ENCODE data around the gene PXDN.

The PXDN gene

GRCh38 chr2:1582891-1583341 lies 161.4 kb downstream of the PXDN start:
- Histone ChIP-seq H3K4me2 (ENCODE audit: low read length) (no peak overlapping the region), H3K9ac (ENCODE audit: low read depth, low read length) (no peak overlapping the region), H3K27me3 (ENCODE audit: control insufficient read depth, insufficient read depth, low read length) (peaks cover 12% of the 10 kb centered on the region), H3K4me3 (ENCODE audit: low read length) (no peak overlapping the region), H3K9me3 (replicated peaks; ENCODE audit: low read length) (no peaks in the 10 kb centered on the region), H3K4me1 (ENCODE audit: control insufficient read depth, insufficient read depth, low read length) (peaks cover 31% of the 10 kb centered on the region), H3K36me3 (ENCODE audit: insufficient read depth, low read length) (no peaks in the 10 kb centered on the region)

DNA sequence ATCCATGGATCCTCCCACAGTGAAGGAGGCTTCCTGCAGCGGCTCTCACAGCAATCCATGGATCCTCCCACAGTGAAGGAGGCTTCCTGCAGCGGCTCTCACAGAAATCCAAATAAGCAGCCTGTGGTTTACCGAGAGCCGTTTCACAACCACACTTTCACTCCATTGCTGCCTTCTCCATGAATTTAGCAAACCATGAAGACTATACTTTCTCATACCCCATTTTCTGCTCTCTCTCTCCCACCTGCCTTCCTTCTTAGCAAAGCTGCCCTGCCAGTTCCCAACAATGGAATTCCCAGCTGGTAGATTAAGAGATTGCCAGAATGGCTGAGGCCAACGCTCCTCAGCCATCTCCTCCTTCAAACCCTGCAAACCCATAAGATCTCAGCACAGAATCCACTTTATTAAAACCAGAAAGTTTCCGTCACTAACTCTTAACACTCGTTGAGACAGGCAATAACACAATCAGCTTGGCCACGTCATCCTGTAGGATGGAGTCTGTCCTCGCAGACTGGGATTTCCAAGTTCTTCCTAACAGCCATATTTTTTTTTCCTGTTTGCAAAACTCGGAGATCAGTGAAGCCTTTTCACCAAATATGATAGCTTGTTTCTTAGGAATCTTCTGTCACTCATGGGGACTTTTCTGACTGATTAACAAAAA lies 162.2 kb downstream of the PXDN start:
- Histone ChIP-seq H3K27me3 (ENCODE audit: control insufficient read depth, insufficient read depth, low read length) (peaks cover 12% of the 10 kb centered on the region), H3K4me3 (ENCODE audit: low read length) (no peak overlapping the region), H3K4me2 (ENCODE audit: low read length) (no peak overlapping the region), H3K9me3 (replicated peaks; ENCODE audit: low read length) (no peaks in the 10 kb centered on the region), H3K4me1 (ENCODE audit: control insufficient read depth, insufficient read depth, low read length) (peaks cover 30% of the 10 kb centered on the region), H3K9ac (ENCODE audit: low read depth, low read length) (no peak overlapping the region), H3K36me3 (ENCODE audit: insufficient read depth, low read length) (no peaks in the 10 kb centered on the region)
